SK-N-SH treated with all-trans-retinoic acid at 6 μM for 48 hours (cell line): ENCODE measurements around the gene ZNF19.

Experiments used
- ATAC-seq: fragments of 200-7000 bp; cut with Tn5 transposase; 3 replicates; pipeline ENCODE4 v1.9.1; 2020; ENCODE audit warnings: mild to moderate bottlenecking, moderate library complexity
- BACH2 ChIP-seq: fragments of 250-450 bp; sonication (Bioruptor Pico); IDR thresholded peaks from 2 replicates; pipeline ENCODE4 v1.9.0; 2021; ENCODE audit warnings: mild to moderate bottlenecking, borderline replicate concordance
- CREB5 ChIP-seq: fragments of 250-450 bp; sonication (Bioruptor Pico); IDR thresholded peaks from 2 replicates; pipeline ENCODE4 v1.5.1; 2020; ENCODE audit warnings: low read depth, mild to moderate bottlenecking, moderate library complexity
- CSDC2 ChIP-seq: fragments of 250-450 bp; sonication (Bioruptor Pico); IDR thresholded peaks from 2 replicates; pipeline ENCODE4 v1.5.0; 2020; ENCODE audit warnings: mild to moderate bottlenecking, moderate library complexity
- CSRNP3 ChIP-seq: fragments of 250-450 bp; sonication (Bioruptor Pico); IDR thresholded peaks from 2 replicates; pipeline ENCODE4 v1.5.1; 2021; ENCODE audit warnings: mild to moderate bottlenecking, moderate library complexity
- ESRRG ChIP-seq: fragments of 250-450 bp; sonication (Bioruptor Pico); IDR thresholded peaks from 2 replicates; pipeline ENCODE4 v1.6.1; 2021; ENCODE audit warnings: mild to moderate bottlenecking
- GLIS3 ChIP-seq: fragments of 250-450 bp; sonication (Bioruptor Pico); IDR thresholded peaks from 2 replicates; pipeline ENCODE4 v1.5.0; 2020; ENCODE audit warnings: mild to moderate bottlenecking, moderate library complexity
- ISL1 ChIP-seq: fragments of 250-450 bp; sonication (Bioruptor Pico); IDR thresholded peaks from 2 replicates; pipeline ENCODE4 v2.1.2; 2022; ENCODE audit warnings: mild to moderate bottlenecking, moderate library complexity
- OSR1 ChIP-seq: fragments of 250-450 bp; sonication (Bioruptor Pico); IDR thresholded peaks from 2 replicates; pipeline ENCODE4 v1.8.0; 2022; ENCODE audit warnings: moderate library complexity, mild to moderate bottlenecking, inconsistent platforms
- PATZ1 ChIP-seq: fragments of 250-450 bp; sonication (Bioruptor Pico); IDR thresholded peaks from 2 replicates; pipeline ENCODE4 v1.8.0; 2020; ENCODE audit warnings: mild to moderate bottlenecking, moderate library complexity, borderline replicate concordance
- POU6F1 ChIP-seq: fragments of 250-450 bp; sonication (Bioruptor Pico); IDR thresholded peaks from 2 replicates; pipeline ENCODE4 v1.8.0; 2021; ENCODE audit warnings: low read depth, mild to moderate bottlenecking, moderate library complexity, borderline replicate concordance
- PPARA ChIP-seq: fragments of 250-450 bp; sonication (Bioruptor Pico); IDR thresholded peaks from 2 replicates; pipeline ENCODE4 v1.5.0; 2020; ENCODE audit warnings: mild to moderate bottlenecking, borderline replicate concordance
- RARB ChIP-seq: fragments of 250-450 bp; sonication (Bioruptor Pico); IDR thresholded peaks from 2 replicates; pipeline ENCODE4 v1.8.0; 2021; ENCODE audit warnings: mild to moderate bottlenecking, moderate library complexity
- SNAI2 ChIP-seq: fragments of 250-450 bp; sonication (Bioruptor Pico); IDR thresholded peaks from 2 replicates; pipeline ENCODE4 v1.5.0; 2020; ENCODE audit warnings: mild to moderate bottlenecking, moderate library complexity
- TCF4 ChIP-seq: fragments of 250-450 bp; sonication (Bioruptor Pico); IDR thresholded peaks from 2 replicates; pipeline ENCODE4 v1.8.0; 2021; ENCODE audit warnings: mild to moderate bottlenecking, moderate library complexity, borderline replicate concordance
- TOX ChIP-seq: fragments of 250-450 bp; sonication (Bioruptor Pico); IDR thresholded peaks from 2 replicates; pipeline ENCODE4 v1.8.0; 2021; ENCODE audit warnings: mild to moderate bottlenecking, moderate library complexity, borderline replicate concordance
- TSHZ2 ChIP-seq: fragments of 250-450 bp; sonication (Bioruptor Pico); IDR thresholded peaks from 2 replicates; pipeline ENCODE4 v1.5.0; 2020; ENCODE audit warnings: mild to moderate bottlenecking, moderate library complexity
- ZC3H10 ChIP-seq: fragments of 250-450 bp; sonication (Bioruptor Pico); IDR thresholded peaks from 2 replicates; pipeline ENCODE4 v1.5.1; 2021; ENCODE audit warnings: mild to moderate bottlenecking, moderate library complexity
- ZFP3 ChIP-seq: fragments of 250-450 bp; sonication (Bioruptor Pico); IDR thresholded peaks from 2 replicates; pipeline ENCODE4 v1.5.0; 2020; ENCODE audit warnings: mild to moderate bottlenecking, moderate library complexity
- ZFP30 ChIP-seq: fragments of 450-650 bp; formaldehyde crosslinking; IDR thresholded peaks from 2 replicates; pipeline ENCODE4 v1.5.0; 2022; ENCODE audit warnings: mild to moderate bottlenecking, moderate library complexity
- ZNF565 ChIP-seq: fragments of 450-650 bp; formaldehyde crosslinking; conservative IDR thresholded peaks from 2 replicates; pipeline ENCODE4 v1.5.0; 2020; ENCODE audit warnings: low read depth, mild to moderate bottlenecking, moderate library complexity
- ZNF70 ChIP-seq: fragments of 450-650 bp; formaldehyde crosslinking; IDR thresholded peaks from 2 replicates; pipeline ENCODE4 v1.5.0; 2020; ENCODE audit warnings: mild to moderate bottlenecking, moderate library complexity
- ZNF8 ChIP-seq: fragments of 450-650 bp; formaldehyde crosslinking; IDR thresholded peaks from 2 replicates; pipeline ENCODE4 v1.5.0; 2020; ENCODE audit warnings: mild to moderate bottlenecking, moderate library complexity

Gene ZNF19

GRCh38 chr16:71436473-71436872, 52.7 kb downstream of the ZNF19 start (continued):
- TF ChIP-seq SNAI2 (CRISPR knock-in tag) (no peak), ZC3H10 (no peak)

GRCh38 chr16:71432906-71433305, 56.2 kb downstream of the ZNF19 start:
- TF ChIP-seq RARB (CRISPR knock-in tag) (no peak), ZFP3 (no peak), ISL1 (CRISPR knock-in tag) (no peak), BACH2 (no peak), ZNF70 (no peak), TCF4 (CRISPR knock-in tag) (no peak), TOX (CRISPR knock-in tag) (no peak), ZNF565 (CRISPR knock-in tag) (no peak), ZFP30 (no peak), CREB5 (no peak), CSRNP3 (no peak), CSDC2 (CRISPR knock-in tag) (no peak), ESRRG (CRISPR knock-in tag) (no peak), PATZ1 (CRISPR knock-in tag) (no peak), ZNF8 (CRISPR knock-in tag) (no peak)
- no peak for ATAC-seq

GRCh38 chr16:71431991-71432390, 57.1 kb downstream of the ZNF19 start:
- TF ChIP-seq BACH2, result no peak
- TF ChIP-seq TSHZ2, result no peak
- TF ChIP-seq CSRNP3, result no peak
- no peak for TF ChIP-seq OSR1 (CRISPR knock-in tag)
- TF ChIP-seq RARB (CRISPR knock-in tag), result no peak
- TF ChIP-seq GLIS3 (CRISPR knock-in tag), result no peak
- TF ChIP-seq ESRRG (CRISPR knock-in tag), result no peak
- no peak for TF ChIP-seq ZC3H10
- no peak for TF ChIP-seq POU6F1
- no peak for TF ChIP-seq CSDC2 (CRISPR knock-in tag)
- TF ChIP-seq PPARA (CRISPR knock-in tag), result no peak

More at GRCh38 chr16:71431991-71432390, 57.1 kb downstream of the ZNF19 start:
- ATAC-seq, result no peak
